Uterus (tissue), 2 donors: Measurements from ENCODE around the gene RBP5.

Source experiments
- POLR2A ChIP-seq, 2 donors: fragments of 450-650 bp; IDR thresholded peaks; one replicate each; pipeline ENCODE4 v1.6.1; 2016; ENCODE audit warnings: antibody characterized with exemption in 2 of 2, mild to moderate bottlenecking in 1 of 2, moderate library complexity in 1 of 2
- TF ChIP-seq, protein P1 (sequence below), 4 experiments: fragments of 200-600 bp in 2 of 4; fragments of 450-650 bp in 2 of 4; sonication (generic) in 2 of 4; IDR thresholded peaks; one replicate each; pipeline ENCODE4 v1.5.1; 2016 to 2019; ENCODE audit warnings: antibody characterized with exemption in 4 of 4, mild to moderate bottlenecking in 2 of 4, moderate library complexity in 1 of 4

DNA sequence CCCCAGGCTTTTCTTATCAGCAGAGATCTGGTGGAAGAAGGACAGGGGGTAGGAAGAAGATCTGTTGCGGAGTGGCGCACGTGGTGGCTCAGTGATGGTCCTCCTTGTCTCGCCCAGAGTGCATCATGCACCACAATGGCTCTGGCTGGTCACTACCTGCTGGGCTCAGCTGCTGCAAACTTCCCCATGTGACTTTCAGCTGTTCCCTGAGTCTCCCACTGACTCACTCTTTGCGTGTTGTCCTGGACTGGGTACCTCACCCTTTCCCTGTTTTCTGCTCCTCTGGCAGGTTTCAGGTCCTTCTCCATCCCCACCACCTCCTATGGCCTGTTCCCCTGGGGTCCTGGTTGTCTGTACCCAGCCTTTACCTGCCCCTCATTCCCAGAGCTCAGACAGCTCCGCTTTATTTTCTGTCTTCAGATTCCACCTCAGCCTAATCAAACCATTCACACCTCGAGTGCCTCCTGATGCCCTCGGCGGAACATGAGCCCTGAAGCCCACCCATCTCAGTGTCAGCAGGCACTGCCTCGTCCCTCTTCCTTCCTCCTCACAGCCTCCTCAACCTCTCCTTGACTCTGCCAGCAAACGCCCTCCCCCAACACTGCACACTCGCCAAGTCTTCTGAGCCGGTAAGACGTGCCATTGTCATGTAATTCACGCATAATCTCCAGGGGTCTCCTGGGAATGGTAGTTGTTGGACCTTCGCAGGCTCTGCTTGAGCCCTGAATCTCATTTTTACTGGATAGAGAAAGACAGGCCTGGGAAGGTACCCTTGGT lies 38.3 kb downstream of the RBP5 start:
- TF ChIP-seq POLR2A (IDR thresholded peaks at IDR 0.05) = no peak
- TF ChIP-seq, protein P1, sequence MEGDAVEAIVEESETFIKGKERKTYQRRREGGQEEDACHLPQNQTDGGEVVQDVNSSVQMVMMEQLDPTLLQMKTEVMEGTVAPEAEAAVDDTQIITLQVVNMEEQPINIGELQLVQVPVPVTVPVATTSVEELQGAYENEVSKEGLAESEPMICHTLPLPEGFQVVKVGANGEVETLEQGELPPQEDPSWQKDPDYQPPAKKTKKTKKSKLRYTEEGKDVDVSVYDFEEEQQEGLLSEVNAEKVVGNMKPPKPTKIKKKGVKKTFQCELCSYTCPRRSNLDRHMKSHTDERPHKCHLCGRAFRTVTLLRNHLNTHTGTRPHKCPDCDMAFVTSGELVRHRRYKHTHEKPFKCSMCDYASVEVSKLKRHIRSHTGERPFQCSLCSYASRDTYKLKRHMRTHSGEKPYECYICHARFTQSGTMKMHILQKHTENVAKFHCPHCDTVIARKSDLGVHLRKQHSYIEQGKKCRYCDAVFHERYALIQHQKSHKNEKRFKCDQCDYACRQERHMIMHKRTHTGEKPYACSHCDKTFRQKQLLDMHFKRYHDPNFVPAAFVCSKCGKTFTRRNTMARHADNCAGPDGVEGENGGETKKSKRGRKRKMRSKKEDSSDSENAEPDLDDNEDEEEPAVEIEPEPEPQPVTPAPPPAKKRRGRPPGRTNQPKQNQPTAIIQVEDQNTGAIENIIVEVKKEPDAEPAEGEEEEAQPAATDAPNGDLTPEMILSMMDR (IDR thresholded peaks at IDR 0.05) = no peak
